Nephron progenitor cell (in vitro differentiated cells): ENCODE measurements around the gene ARL14.

Source experiments
- DNase-seq: peaks from one replicate; pipeline ENCODE4 v3.0.0; 2021
- H3K27ac Mint-ChIP-seq: 2 replicates; pipeline ENCODE4 v1.8.0; 2021; ENCODE audit warnings: mild to moderate bottlenecking, moderate library complexity, mixed read lengths
- H3K27me3 Mint-ChIP-seq: 2 replicates; pipeline ENCODE4 v1.8.0; 2021; ENCODE audit warnings: mild to moderate bottlenecking, low read depth, mixed read lengths; ENCODE audit not compliant: poor library complexity
- H3K36me3 Mint-ChIP-seq: 2 replicates; pipeline ENCODE4 v1.8.0; 2021; ENCODE audit warnings: low read depth, mixed read lengths
- H3K4me1 Mint-ChIP-seq: 2 replicates; pipeline ENCODE4 v1.8.0; 2021; ENCODE audit warnings: mixed read lengths
- H3K4me3 Mint-ChIP-seq: 2 replicates; pipeline ENCODE4 v1.8.0; 2021; ENCODE audit warnings: mild to moderate bottlenecking, moderate library complexity, mixed read lengths
- H3K9me3 Mint-ChIP-seq: 2 replicates; pipeline ENCODE4 v1.8.0; 2021; ENCODE audit warnings: mild to moderate bottlenecking, moderate library complexity, mixed read lengths
- CTCF ChIP-seq: fragments of 200-600 bp; sonication (generic); IDR thresholded peaks from 2 replicates; pipeline ENCODE4 v1.5.0; 2021; ENCODE audit warnings: antibody characterized with exemption

ARL14 gene

GRCh38 chr3:160676547-160677303, at the start of gene ARL14:
Gene ARL14 (plus strand): TSS chr3:160677160. CDS start chr3:160677347, 187 bp downstream.
- H3K9me3 Mint-ChIP-seq: no peaks in the 10 kb centered on the region
- H3K36me3 Mint-ChIP-seq: no peaks in the 10 kb centered on the region
- no peak for TF ChIP-seq CTCF
- H3K4me3 Mint-ChIP-seq: peak within 1 kb of the TSS; percentile 46
- H3K4me1 Mint-ChIP-seq: peaks cover 41% of the 10 kb centered on the region
- peak within 1 kb of the TSS; percentile 70 for H3K27ac Mint-ChIP-seq
- H3K27me3 Mint-ChIP-seq: no peaks in the 10 kb centered on the region
- no peak for DNase-seq

GRCh38 chr3:160629491-160629890, 47.5 kb upstream of the ARL14 start:
- Mint-ChIP-seq H3K27ac (no peak overlapping the region), H3K27me3 (peaks cover 5% of the 10 kb centered on the region)
- no peak for DNase-seq

GRCh38 chr3:160633361-160634083, 43.4 kb upstream of the ARL14 start:
- no peak for TF ChIP-seq CTCF
- no peaks in the 10 kb centered on the region for H3K9me3 Mint-ChIP-seq
- DNase-seq: no peak
- H3K36me3 Mint-ChIP-seq: no peaks in the 10 kb centered on the region
- H3K27ac Mint-ChIP-seq: no peak overlapping the region
- no peak overlapping the region for H3K4me3 Mint-ChIP-seq
- H3K27me3 Mint-ChIP-seq: peaks cover 5% of the 10 kb centered on the region
- H3K4me1 Mint-ChIP-seq: no peaks in the 10 kb centered on the region

More at GRCh38 chr3:160629491-160629890, 47.5 kb upstream of the ARL14 start:
- Mint-ChIP-seq H3K36me3 (no peaks in the 10 kb centered on the region), H3K4me3 (no peak overlapping the region), H3K9me3 (no peaks in the 10 kb centered on the region), H3K4me1 (no peaks in the 10 kb centered on the region)
- TF ChIP-seq CTCF: no peak

DNA sequence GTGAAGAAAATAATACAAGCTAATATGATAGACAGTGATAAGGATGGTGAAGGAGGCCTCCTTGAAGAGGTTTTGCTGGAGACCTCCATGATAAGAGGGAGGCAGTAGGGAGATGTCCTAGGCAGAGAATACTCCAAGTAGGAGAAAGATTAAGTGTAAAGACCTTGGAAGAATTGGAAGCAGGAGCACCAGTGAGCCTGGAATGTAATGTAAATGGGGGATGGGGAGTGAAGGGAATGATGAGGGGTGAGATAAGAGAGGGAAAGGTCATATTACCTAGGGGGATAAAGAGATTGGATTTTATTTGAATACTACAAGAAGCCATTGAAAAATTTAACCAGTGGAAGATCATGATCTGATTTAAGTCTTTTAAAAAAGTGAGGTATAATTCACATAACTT, 41.7 kb upstream of the ARL14 start:
- Mint-ChIP-seq H3K9me3 (no peaks in the 10 kb centered on the region), H3K4me1 (no peaks in the 10 kb centered on the region), H3K36me3 (no peaks in the 10 kb centered on the region), H3K4me3 (no peak overlapping the region), H3K27me3 (peaks cover 1% of the 10 kb centered on the region), H3K27ac (no peak overlapping the region)
- DNase-seq: no peak
- no peak for TF ChIP-seq CTCF

- H3K9me3 Mint-ChIP-seq: no peaks in the 10 kb centered on the region
- no peak for TF ChIP-seq CTCF
- H3K4me3 Mint-ChIP-seq: no peak overlapping the region
- H3K27ac Mint-ChIP-seq: no peak overlapping the region
- no peak for DNase-seq
- no peaks in the 10 kb centered on the region for H3K36me3 Mint-ChIP-seq
- H3K27me3 Mint-ChIP-seq: peaks cover 4% of the 10 kb centered on the region
- H3K4me1 Mint-ChIP-seq: peaks cover 6% of the 10 kb centered on the region
Measured at GRCh38 chr3:160637086-160637485, 39.9 kb upstream of the ARL14 start.
